Central memory CD4-positive, alpha-beta T cell (primary cell): ENCODE measurements around the gene SLC9C2.
"Not testable (repeated sequence)": the region's sequence is repeated elsewhere in the genome, so short reads cannot be mapped to it uniquely, and the experiment has no call there.

Experiments
- DNase-seq: peaks from one replicate; pipeline ENCODE4 v3.0.0; 2022
- total RNA-seq, 3 experiments: gene quantifications; one replicate each; lab custom pipeline; 2026; lab: John Stamatoyannopoulos, UW

SLC9C2 gene
- total RNA-seq = 0 reads per million in 3 experiments

DNA sequence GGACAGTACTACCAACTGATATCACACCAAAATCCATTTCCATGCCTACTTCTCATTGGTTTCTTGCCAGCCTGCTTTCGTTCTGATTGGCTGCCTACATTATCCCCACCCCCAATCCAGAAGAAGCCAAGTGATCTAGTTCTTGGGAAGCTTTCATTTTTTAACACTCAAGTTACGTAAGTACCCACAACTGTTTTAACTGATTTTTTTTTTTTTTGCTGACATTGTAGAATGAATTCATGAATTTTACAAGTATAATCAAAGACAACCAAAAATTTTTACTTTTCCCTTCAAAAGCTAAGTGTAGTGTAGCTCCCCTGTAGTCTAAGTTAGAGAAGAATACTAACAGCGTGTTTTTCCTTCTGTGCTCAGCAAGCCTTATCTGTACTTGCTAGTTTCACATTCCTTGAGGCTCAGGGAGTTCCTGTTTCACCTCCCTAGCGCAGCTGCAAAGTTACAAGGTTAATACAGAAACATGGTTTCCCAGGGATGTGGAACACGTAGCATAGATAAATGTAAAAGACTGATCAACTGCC is at the start of gene SLC9C2:
Gene SLC9C2 (minus strand): TSS at position 17 of the 536 bp plus-strand sequence. CDS start 1,296 bp downstream, outside the sequence.
- no peak for DNase-seq

- no peak for DNase-seq
Observed at GRCh38 chr1:173648880-173649605, 46.2 kb upstream of the SLC9C2 start.

GRCh38 chr1:173646656-173647055 is 43.8 kb upstream of the SLC9C2 start:
- DNase-seq = no peak

- DNase-seq = not testable (repeated sequence)
Observed at GRCh38 chr1:173642450-173643139, 39.7 kb upstream of the SLC9C2 start.

DNA sequence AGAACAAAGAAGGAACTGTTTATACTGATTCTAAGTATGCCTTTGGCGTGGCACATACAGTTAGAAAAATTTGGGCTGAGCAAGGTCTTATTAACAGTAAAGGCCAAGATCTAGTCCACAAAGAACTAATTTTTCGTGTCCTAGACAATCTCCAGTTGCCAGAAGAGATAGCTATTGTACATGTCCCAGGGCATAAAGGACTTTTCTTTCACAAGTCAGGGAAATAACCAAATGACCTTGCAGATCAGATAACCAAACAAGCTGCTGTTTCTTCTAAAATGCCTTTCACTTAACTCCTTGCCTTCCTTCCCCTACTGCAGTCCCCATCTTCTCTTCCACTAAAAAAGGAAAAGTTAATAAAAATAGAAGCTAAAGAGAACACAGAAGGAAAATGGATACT is 36.2 kb upstream of the SLC9C2 start:
- no peak for DNase-seq

GRCh38 chr1:173638043-173639021 is 35.5 kb upstream of the SLC9C2 start:
- DNase-seq = no peak

GRCh38 chr1:173637236-173638042 is 34.6 kb upstream of the SLC9C2 start:
- DNase-seq = not testable (repeated sequence)

- no peak for DNase-seq
Observed at GRCh38 chr1:173635116-173635515, 32.2 kb upstream of the SLC9C2 start, which contains the start of gene TEX50. TSS of gene TEX50 (plus strand) at chr1:173635338. CDS start at chr1:173635522, 184 bp downstream.

DNA sequence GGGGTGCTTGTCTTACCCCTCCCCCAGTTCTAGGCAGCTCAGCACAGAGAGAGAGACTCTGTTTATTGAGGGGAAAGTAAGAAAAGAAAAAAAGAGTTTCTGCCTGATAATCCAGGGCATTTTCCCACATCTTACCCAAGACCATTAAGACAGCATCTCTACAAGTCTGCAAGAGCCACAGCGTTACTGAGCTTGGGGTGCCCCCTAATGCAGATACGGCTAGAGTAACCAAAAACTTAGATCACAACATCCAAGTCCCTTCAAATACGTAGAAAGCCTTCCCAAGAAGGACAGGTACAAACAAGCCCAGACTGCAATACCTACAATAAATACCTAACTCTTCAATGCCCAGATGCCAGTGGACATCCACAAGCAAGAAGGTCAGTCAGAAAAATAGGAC is 26.0 kb upstream of the SLC9C2 start:
- DNase-seq = no peak

DNA sequence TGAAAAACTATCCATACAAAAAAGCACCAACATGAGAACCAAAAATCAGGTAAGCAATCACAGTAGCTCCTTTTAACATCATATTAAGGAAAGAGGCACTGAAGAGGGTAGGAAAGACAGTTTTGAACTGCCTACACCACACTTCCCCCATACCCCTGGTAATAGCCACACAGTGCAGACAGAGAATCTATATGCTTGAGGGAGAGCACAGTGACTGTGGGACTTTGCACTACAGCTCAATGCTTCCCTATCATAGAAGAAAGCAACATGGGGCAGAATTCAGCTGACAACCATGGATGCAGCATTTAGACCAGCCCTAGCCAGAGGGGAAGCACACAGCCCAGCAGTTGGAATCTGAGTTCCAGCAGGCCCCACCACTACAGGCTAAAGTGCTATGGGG is 24.4 kb upstream of the SLC9C2 start:
- DNase-seq = no peak

GRCh38 chr1:173616859-173617258 is 14.0 kb upstream of the SLC9C2 start:
- DNase-seq = no peak

GRCh38 chr1:173613086-173613485 is 10.2 kb upstream of the SLC9C2 start:
- not testable (repeated sequence) for DNase-seq

- DNase-seq = no peak
Observed at GRCh38 chr1:173608503-173609216, 5.8 kb upstream of the SLC9C2 start.

DNA sequence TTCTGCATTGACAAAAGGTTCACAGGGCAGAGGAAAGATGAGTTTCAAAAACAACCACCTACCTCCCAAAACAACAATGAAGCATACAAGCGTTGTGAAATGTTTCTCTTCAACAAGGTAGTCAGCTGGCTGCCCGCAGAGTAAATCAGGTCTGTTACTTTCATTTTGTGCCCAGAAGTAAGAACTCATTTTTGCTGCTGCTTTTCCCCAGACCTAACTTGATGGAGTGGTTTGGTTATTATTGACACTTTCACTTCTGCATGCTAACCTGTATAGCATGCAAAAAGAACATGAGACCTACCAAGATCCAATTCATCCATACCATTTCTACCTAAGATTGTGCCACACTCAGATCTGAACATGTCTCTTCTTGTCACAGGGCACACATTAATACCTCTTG is 1.3 kb downstream of the SLC9C2 start:
- DNase-seq = no peak

GRCh38 chr1:173596097-173596825 is 6.6 kb downstream of the SLC9C2 start:
- no peak for DNase-seq

DNA sequence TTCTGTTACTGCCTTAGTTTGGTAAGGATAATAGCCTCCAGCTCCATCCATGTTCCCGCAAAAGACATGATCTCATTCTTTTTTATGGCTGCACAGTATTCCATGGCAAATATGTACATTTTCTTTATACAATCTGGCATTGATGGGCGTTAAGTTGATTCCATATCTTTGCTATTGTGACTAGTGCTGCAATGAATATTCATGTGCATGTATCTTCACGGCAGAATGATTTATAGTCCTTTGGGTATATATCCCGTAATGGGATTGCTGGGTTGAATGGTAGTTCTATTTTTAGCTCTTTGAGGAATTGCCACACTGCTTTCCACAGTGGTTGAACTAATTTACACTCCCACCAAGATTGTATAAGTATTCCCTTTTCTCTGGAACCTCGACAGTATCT is 11.7 kb downstream of the SLC9C2 start:
- DNase-seq = not testable (repeated sequence)

GRCh38 chr1:173590557-173590956 is 12.3 kb downstream of the SLC9C2 start:
- no peak for DNase-seq

- DNase-seq = no peak
Observed at GRCh38 chr1:173581383-173582079, 21.3 kb downstream of the SLC9C2 start.

- DNase-seq = no peak
Observed at GRCh38 chr1:173580658-173581057, 22.2 kb downstream of the SLC9C2 start.

DNA sequence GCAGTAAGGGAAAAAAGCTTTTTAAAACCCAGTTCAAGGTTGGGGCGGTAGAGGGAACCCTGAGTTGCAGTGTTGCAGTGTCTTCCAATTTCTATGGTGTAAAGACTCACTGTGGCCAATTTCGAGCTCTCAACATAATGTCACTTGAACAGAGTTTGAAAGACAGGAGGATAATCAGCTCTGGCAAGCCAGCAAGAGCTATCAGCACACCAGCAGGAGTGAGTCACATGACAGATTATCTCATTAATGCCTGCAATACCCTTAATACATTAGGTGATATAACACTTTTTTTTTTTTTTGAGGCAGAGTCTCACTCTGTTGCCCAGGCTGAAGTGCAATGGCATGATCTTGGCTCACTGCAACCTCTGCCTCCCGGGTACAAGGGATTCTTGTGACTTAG is 22.8 kb downstream of the SLC9C2 start:
- DNase-seq = no peak
